ENCODE results near the gene IL17RD. TPM values are rescaled to one million over a fixed set of nuclear protein-coding genes. Genes with fewer than 3 reads are reported as not detected.

IL17RD gene
- total and polyA plus RNA-seq, 7 donors = 0.19 to 1.8 (median 0.86) TPM

GRCh38 chr3:57127891-57128518, 37.1 kb downstream of the IL17RD start:
- DNase-seq (no peak), ATAC-seq (peak in 1 of 4 donors; percentile 69)
- Histone ChIP-seq H3K27me3 (ENCODE audit: insufficient read depth in 3 of 3, low read length in 2 of 3) (no peaks in the 10 kb centered on the region), H3K27ac (no peak overlapping the region), H3K9me3 (no peaks in the 10 kb centered on the region), H3K4me3 (no peak overlapping the region), H3K4me1 (no peaks in the 10 kb centered on the region), H3K36me3 (ENCODE audit: insufficient read depth in 1 of 2, low read depth in 1 of 2) (no peaks in the 10 kb centered on the region)
- no peak for TF ChIP-seq CTCF (IDR thresholded peaks at IDR 0.05)
- intact Hi-C loops (cut with DNase I) = no loop called here
- WGBS, 3 donors = 38 to 40% (median 39%) methylated on average over 11 of the region's 11 CpGs

GRCh38 chr3:57126244-57126643, 38.9 kb downstream of the IL17RD start:
- no peaks in the 10 kb centered on the region for H3K9me3 ChIP-seq
- intact Hi-C loops (cut with DNase I) = no loop called here
- no peak for ATAC-seq
- no peaks in the 10 kb centered on the region for H3K4me1 ChIP-seq
- H3K36me3 ChIP-seq (ENCODE audit: insufficient read depth in 1 of 2, low read depth in 1 of 2) = no peaks in the 10 kb centered on the region
- no peak for TF ChIP-seq CTCF (IDR thresholded peaks at IDR 0.05)
- no peaks in the 10 kb centered on the region for H3K27me3 ChIP-seq (ENCODE audit: insufficient read depth in 3 of 3, low read length in 2 of 3)
- no peak overlapping the region for H3K27ac ChIP-seq
- 83 to 91% (median 86%) methylated on average over 4 of the region's 4 CpGs for WGBS, 3 donors
- DNase-seq = no peak
- H3K4me3 ChIP-seq = no peak overlapping the region

GRCh38 chr3:57120451-57121174, 44.5 kb downstream of the IL17RD start:
- H3K4me3 ChIP-seq = no peak overlapping the region
- no peak overlapping the region for H3K27ac ChIP-seq
- DNase-seq (no peak), ATAC-seq (no peak)
- WGBS, 3 donors = 59 to 65% (median 60%) methylated on average over 10 of the region's 10 CpGs
- no peaks in the 10 kb centered on the region for H3K36me3 ChIP-seq (ENCODE audit: insufficient read depth in 1 of 2, low read depth in 1 of 2)
- no peaks in the 10 kb centered on the region for H3K9me3 ChIP-seq
- intact Hi-C loops (cut with DNase I) = no loop called here
- TF ChIP-seq CTCF (IDR thresholded peaks at IDR 0.05) = no peak
- no peaks in the 10 kb centered on the region for H3K27me3 ChIP-seq (ENCODE audit: insufficient read depth in 3 of 3, low read length in 2 of 3)
- no peaks in the 10 kb centered on the region for H3K4me1 ChIP-seq

GRCh38 chr3:57120040-57120439, 45.1 kb downstream of the IL17RD start:
- Histone ChIP-seq H3K27ac (no peak overlapping the region), H3K9me3 (no peaks in the 10 kb centered on the region), H3K27me3 (ENCODE audit: insufficient read depth in 3 of 3, low read length in 2 of 3) (no peaks in the 10 kb centered on the region), H3K4me3 (no peak overlapping the region), H3K36me3 (ENCODE audit: insufficient read depth in 1 of 2, low read depth in 1 of 2) (no peaks in the 10 kb centered on the region), H3K4me1 (no peaks in the 10 kb centered on the region)
- no peak for ATAC-seq
- DNase-seq = no peak
- TF ChIP-seq CTCF (IDR thresholded peaks at IDR 0.05) = no peak
- WGBS, 3 donors = 53 to 71% (median 63%) methylated on average over 3 of the region's 3 CpGs
- intact Hi-C loops (cut with DNase I) = no loop called here
